Activated CD4-positive, CD25-positive, alpha-beta regulatory T cell treated with anti-CD3 and anti-CD28 coated beads, Interleukin-2, amount 50 U/mL, for 16 hours (primary cell): ENCODE data around the gene SLC36A2.
"Not testable (repeated sequence)": the region's sequence is repeated elsewhere in the genome, so short reads cannot be mapped to it uniquely, and the experiment has no call there.

Experiments
- DNase-seq: peaks from one replicate; pipeline ENCODE4 v3.0.0-alpha.2; 2020; ENCODE audit warnings: low read depth, low spot score

Gene SLC36A2

GRCh38 chr5:151347369-151347768 is at the start of gene SLC36A2:
SLC36A2 (minus strand) TSS chr5:151347559; CDS start chr5:151347460, 99 bp downstream.
- DNase-seq: no peak

- no peak for DNase-seq
These were observed 41.6 kb upstream of the SLC36A2 start for GRCh38 chr5:151388960-151389359.

- no peak for DNase-seq
These were observed 36.7 kb upstream of the SLC36A2 start for GRCh38 chr5:151384106-151384505.

- no peak for DNase-seq
These were observed 35.7 kb upstream of the SLC36A2 start for GRCh38 chr5:151383011-151383410.

- DNase-seq: no peak
These were observed 35.2 kb upstream of the SLC36A2 start for GRCh38 chr5:151382576-151382975.

- no peak for DNase-seq
These were observed 34.5 kb upstream of the SLC36A2 start for GRCh38 chr5:151381899-151382298.

- no peak for DNase-seq
These were observed 31.3 kb upstream of the SLC36A2 start for GRCh38 chr5:151378616-151379015.

- no peak for DNase-seq
These were observed 27.2 kb upstream of the SLC36A2 start for GRCh38 chr5:151374539-151374938.

GRCh38 chr5:151367038-151367437 is 19.7 kb upstream of the SLC36A2 start:
- DNase-seq: not testable (repeated sequence)

GRCh38 chr5:151363673-151364072 is 16.3 kb upstream of the SLC36A2 start:
- no peak for DNase-seq

- no peak for DNase-seq
These were observed 15.6 kb upstream of the SLC36A2 start for GRCh38 chr5:151362970-151363369.

GRCh38 chr5:151359391-151359790 is 12.0 kb upstream of the SLC36A2 start:
- DNase-seq: no peak

- DNase-seq: no peak
These were observed 10.4 kb upstream of the SLC36A2 start for GRCh38 chr5:151357792-151358191.

- DNase-seq: no peak
These were observed 9.7 kb upstream of the SLC36A2 start for GRCh38 chr5:151357097-151357496.

GRCh38 chr5:151351671-151352070 is 4.3 kb upstream of the SLC36A2 start:
- no peak for DNase-seq

- no peak for DNase-seq
These were observed 1.4 kb upstream of the SLC36A2 start for GRCh38 chr5:151348789-151349188.

- no peak for DNase-seq
These were observed 1.4 kb downstream of the SLC36A2 start for GRCh38 chr5:151345808-151346478.

- no peak for DNase-seq
These were observed 2.1 kb downstream of the SLC36A2 start for GRCh38 chr5:151345187-151345807.

- DNase-seq: no peak
These were observed 3.3 kb downstream of the SLC36A2 start for GRCh38 chr5:151344088-151344487.

- no peak for DNase-seq
These were observed 7.4 kb downstream of the SLC36A2 start for GRCh38 chr5:151340004-151340403.

- DNase-seq: no peak
These were observed 8.6 kb downstream of the SLC36A2 start for GRCh38 chr5:151338734-151339133.

- DNase-seq: no peak
These were observed 14.5 kb downstream of the SLC36A2 start for GRCh38 chr5:151332857-151333256.

- no peak for DNase-seq
These were observed 18.6 kb downstream of the SLC36A2 start for GRCh38 chr5:151328734-151329133.
